Measurements from ENCODE around the gene ECHDC3. TPM values are rescaled to one million over a fixed set of nuclear protein-coding genes. Genes with fewer than 3 reads are reported as not detected.

ECHDC3 gene
- total RNA-seq, 4 donors from 2014 or later = 47.5 to 92.8 (median 76.6) TPM

DNA sequence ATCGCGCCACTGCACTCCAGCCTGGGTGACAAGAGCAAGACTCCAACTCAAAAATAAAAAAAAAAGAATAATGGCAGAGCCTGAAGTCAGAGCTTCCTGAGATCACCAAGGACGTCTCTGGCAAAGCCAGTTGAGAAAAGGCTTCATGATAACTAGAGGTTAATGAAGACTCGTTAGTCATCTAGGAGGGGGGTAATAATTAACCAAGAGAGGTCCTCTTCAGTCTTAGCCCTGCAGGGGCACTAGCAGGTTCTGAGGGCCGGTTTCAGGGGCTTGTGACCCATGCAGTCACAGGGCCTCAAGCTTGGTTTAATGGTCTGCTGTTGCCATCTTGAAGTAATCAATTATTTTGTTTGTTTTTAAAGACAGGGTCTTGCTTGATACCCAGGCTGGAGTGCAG is 52.4 kb downstream of the ECHDC3 start:
- Histone ChIP-seq H3K9me3 (no peaks in the 10 kb centered on the region), H3K27ac (no peak overlapping the region), H3K4me1 (no peaks in the 10 kb centered on the region), H3K27me3 (peaks cover 3% of the 10 kb centered on the region), H3K4me3 (no peak overlapping the region), H3K36me3 (no peaks in the 10 kb centered on the region)
- DNase-seq (ENCODE audit: low spot score in 2 of 2) = no peak
- WGBS = 93% methylated on average over 5 of the region's 5 CpGs
- TF ChIP-seq EP300 (IDR thresholded peaks at IDR 0.05) (no peak), POLR2AphosphoS5 (IDR thresholded peaks at IDR 0.05) (no peak), POLR2A (IDR thresholded peaks at IDR 0.05) (no peak)
- TF ChIP-seq, protein P1, sequence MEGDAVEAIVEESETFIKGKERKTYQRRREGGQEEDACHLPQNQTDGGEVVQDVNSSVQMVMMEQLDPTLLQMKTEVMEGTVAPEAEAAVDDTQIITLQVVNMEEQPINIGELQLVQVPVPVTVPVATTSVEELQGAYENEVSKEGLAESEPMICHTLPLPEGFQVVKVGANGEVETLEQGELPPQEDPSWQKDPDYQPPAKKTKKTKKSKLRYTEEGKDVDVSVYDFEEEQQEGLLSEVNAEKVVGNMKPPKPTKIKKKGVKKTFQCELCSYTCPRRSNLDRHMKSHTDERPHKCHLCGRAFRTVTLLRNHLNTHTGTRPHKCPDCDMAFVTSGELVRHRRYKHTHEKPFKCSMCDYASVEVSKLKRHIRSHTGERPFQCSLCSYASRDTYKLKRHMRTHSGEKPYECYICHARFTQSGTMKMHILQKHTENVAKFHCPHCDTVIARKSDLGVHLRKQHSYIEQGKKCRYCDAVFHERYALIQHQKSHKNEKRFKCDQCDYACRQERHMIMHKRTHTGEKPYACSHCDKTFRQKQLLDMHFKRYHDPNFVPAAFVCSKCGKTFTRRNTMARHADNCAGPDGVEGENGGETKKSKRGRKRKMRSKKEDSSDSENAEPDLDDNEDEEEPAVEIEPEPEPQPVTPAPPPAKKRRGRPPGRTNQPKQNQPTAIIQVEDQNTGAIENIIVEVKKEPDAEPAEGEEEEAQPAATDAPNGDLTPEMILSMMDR (IDR thresholded peaks at IDR 0.05) = no peak

DNA sequence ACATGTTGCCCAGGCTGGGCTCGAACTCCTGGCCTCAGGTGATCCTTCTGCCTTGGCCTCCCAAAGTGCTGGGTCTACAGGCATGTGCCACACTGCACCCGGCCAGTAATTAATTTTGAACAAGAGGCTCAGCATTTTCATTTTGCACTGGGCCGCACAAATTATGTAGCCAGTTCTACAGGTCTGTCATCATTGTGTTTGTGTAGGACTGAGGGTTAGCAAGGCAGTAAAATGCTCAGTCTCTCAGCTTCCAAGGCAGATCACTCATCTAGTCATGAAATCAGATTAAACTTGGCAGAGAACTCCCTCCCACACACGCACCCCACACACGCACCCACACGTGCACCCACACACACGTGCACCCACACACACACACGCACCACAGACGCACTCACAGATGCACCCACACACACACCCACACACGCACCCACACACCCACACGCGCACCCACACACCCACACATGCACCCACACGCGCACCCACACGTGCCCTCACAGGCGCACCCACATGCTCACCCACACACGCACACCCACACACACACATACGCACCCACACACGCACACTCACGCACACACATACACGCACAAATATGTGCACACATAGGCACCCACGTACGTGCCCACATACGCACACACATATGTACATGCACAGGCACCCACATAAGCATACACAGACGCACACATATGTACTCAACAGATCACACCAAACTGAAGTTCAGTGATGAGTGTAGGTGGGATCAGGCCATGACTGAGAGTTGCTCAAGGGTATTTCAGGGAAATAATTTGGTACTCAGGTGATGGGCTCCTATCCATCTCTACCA is 53.1 kb downstream of the ECHDC3 start:
- WGBS = 93% methylated on average over 25 of the region's 25 CpGs

DNA sequence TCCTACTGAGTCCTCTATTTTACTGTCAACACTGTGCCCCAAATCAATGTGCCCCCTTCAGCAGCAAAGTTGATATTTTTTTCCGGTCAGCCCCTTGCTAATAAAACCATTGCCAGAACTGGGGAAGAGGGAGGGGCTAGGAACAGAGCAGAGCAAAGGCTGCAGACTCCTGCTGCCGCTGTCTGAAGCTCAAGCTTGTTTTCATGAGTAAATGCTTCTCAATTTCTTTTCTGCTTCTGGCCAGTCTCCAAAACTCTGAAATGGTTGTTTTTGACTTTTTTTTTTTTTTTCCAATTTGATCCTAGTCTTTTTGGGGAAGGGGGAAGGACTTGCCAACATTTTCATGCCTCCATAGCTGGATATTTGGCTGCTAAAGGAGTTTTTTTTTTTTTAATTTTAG is 54.3 kb downstream of the ECHDC3 start:
- no peak overlapping the region for H3K4me3 ChIP-seq
- no peaks in the 10 kb centered on the region for H3K9me3 ChIP-seq
- peaks cover under 1% of the 10 kb centered on the region for H3K27me3 ChIP-seq
- no peak for DNase-seq (ENCODE audit: low spot score in 2 of 2)
- no peaks in the 10 kb centered on the region for H3K36me3 ChIP-seq
- 63% methylated on average over 2 of the region's 2 CpGs for WGBS
- no peak overlapping the region for H3K27ac ChIP-seq
- TF ChIP-seq EP300 (IDR thresholded peaks at IDR 0.05) (no peak), POLR2AphosphoS5 (IDR thresholded peaks at IDR 0.05) (no peak), POLR2A (IDR thresholded peaks at IDR 0.05) (no peak)
- TF ChIP-seq, protein P1 (IDR thresholded peaks at IDR 0.05) = no peak
- no peaks in the 10 kb centered on the region for H3K4me1 ChIP-seq

More for the DNA sequence above, 53.1 kb downstream of the ECHDC3 start:
- Histone ChIP-seq H3K27me3 (peaks cover 3% of the 10 kb centered on the region), H3K36me3 (no peaks in the 10 kb centered on the region), H3K4me1 (no peaks in the 10 kb centered on the region), H3K4me3 (no peak overlapping the region), H3K9me3 (no peaks in the 10 kb centered on the region), H3K27ac (no peak overlapping the region)
- no peak for DNase-seq (ENCODE audit: low spot score in 2 of 2)
- no peak for TF ChIP-seq EP300 (IDR thresholded peaks at IDR 0.05)

DNA sequence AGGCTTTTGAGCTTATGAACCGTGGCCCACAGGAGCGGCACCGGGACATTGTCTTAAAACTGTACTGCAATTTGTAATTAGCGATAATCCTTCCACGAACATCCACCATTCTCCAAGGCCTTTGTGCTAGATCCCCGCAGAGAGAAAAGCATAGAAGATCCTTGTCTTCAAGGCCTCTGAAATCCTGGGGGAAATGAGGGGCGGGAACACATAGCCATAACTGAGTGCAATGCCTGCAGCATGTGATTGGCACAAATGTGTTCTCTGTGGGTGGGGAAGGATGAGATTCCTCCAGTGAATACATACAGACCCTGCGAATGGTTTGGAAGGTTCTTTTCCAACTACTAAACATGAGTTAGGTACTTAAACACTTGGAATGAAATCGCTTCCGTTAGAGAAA is 55.1 kb downstream of the ECHDC3 start:
- Histone ChIP-seq H3K36me3 (no peaks in the 10 kb centered on the region), H3K4me3 (no peak overlapping the region), H3K27ac (no peak overlapping the region), H3K4me1 (no peaks in the 10 kb centered on the region), H3K27me3 (no peaks in the 10 kb centered on the region), H3K9me3 (no peaks in the 10 kb centered on the region)
- WGBS = 95% methylated on average over 10 of the region's 10 CpGs
- TF ChIP-seq EP300 (IDR thresholded peaks at IDR 0.05) (no peak), POLR2AphosphoS5 (IDR thresholded peaks at IDR 0.05) (no peak), POLR2A (IDR thresholded peaks at IDR 0.05) (no peak)
- TF ChIP-seq, protein P1 (IDR thresholded peaks at IDR 0.05) = no peak
- DNase-seq (ENCODE audit: low spot score in 2 of 2) = no peak

DNA sequence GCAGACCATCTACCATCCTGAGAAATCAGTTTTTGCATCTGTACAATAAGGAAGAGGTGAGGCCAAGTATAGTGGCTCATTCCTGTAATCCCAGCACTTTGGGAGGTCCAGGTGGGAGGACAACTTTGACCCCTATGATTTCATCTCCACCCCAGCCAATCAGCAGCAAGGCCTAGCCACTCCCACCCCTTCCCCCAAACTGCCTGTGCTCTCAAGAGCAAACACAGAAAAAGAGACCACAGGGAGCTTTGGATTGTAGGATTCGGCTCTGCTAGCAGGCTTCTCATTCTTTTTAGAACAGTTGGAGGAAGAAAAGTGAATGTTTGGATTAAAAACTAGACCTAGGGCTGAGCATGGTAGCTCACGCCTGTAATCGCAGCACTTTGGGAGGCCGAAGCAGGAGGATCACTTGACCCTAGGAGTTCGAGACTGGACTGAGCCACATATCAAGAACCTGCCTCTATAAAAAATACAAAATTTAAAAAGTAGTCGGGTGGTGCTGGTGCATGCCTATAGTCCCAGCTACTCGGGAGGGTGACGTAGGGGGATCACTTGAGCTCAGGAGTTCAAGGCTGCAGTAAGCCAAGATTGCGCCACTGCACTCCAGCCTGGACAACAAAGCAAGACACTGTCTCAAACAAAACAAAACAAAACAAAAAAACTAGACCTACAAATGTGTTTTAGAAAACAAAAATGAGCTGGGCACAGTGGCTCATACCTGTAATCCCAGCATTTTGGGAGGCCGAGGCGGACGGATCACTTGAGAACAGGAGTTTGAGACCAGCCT is 55.9 kb downstream of the ECHDC3 start:
- 91% methylated on average over 12 of the region's 12 CpGs for WGBS
- H3K27ac ChIP-seq = no peak overlapping the region
- no peaks in the 10 kb centered on the region for H3K4me1 ChIP-seq
- DNase-seq (ENCODE audit: low spot score in 2 of 2) = no peak
- no peaks in the 10 kb centered on the region for H3K9me3 ChIP-seq
- TF ChIP-seq POLR2A (IDR thresholded peaks at IDR 0.05) = no peak
- no peak for TF ChIP-seq POLR2AphosphoS5 (IDR thresholded peaks at IDR 0.05)
- no peak for TF ChIP-seq EP300 (IDR thresholded peaks at IDR 0.05)
- TF ChIP-seq, protein P1 (IDR thresholded peaks at IDR 0.05) = no peak
- no peak overlapping the region for H3K4me3 ChIP-seq
- no peaks in the 10 kb centered on the region for H3K36me3 ChIP-seq
- H3K27me3 ChIP-seq = no peaks in the 10 kb centered on the region

All from suprapubic skin (tissue), 4 donors.